GM18526 (cell line): ENCODE results near the gene SEMA4D.
A peak's percentile ranks its signal among the peaks of the same experiment; 100 is the strongest.

Source experiments
- POLR2A ChIP-seq: IDR thresholded peaks from 3 replicates; pipeline ENCODE4 v1.6.1; 2011; ENCODE audit not compliant: insufficient read length; ENCODE audit errors: extremely low read depth

Gene SEMA4D

DNA sequence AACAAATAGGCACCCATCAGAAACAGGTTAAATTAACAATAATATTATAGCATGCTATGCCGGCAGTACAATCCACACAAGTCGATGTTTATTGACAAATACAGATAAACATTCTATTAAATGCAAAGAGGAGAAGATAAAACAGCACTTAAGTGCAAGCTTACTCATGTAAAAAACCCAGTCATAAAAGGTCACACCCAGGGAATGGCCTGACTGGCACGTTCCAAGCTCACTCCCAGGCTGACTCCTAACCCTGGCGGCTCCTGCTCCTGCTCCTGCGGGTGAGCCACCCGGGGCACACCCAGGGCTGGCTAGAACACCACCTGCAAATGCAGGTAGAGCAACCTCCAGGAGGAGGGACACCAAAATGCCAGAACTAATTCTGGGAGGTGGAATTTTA is 66.9 kb downstream of the SEMA4D start:
- no peak for TF ChIP-seq POLR2A

DNA sequence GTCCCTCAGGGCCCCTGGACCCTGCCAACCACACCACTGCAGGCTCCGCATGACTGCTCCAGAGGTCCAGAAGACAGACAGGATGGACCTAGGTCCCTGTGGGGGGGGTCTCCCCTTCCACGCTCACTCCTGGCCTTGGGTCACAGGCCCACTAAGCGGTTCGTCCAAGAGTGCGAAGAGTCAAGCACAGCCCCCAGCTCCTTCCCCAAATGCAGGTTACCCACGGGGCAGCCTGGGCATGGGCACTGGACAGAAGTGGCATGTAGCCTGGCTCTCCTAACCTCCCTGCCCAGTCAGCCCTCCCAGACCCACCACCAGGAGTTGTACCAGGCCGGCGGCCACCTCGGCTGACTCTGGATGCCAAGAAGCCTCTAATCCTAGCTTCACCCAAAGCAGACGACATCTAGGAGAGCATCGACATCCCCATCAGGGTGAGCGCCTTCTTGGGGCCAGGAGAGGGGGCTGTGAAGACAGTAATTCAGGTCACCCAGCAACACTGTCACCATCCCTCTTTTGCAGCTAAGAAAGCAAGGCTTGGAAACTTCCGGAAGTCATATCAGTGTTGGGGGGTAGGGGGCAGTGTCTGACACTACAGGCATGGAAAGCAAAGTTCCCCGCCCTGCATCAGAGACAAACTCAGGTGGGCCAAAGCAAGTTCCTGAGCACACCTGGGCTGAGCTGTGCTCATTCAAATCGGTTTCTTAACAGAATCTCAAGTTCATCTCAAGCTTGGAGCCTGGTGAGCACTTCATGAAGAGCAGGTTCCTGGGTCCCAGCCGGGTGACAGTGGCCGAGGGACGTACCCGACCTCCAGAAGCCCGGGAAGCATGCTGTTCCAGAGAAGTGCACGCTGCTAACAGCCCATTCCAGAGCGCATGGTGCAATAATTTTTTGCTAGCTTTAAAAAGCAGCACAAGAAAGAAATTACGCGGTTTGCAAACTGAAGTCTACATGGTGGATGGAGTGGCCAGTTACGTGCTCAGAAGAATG is 68.7 kb downstream of the SEMA4D start:
- TF ChIP-seq POLR2A: no peak

DNA sequence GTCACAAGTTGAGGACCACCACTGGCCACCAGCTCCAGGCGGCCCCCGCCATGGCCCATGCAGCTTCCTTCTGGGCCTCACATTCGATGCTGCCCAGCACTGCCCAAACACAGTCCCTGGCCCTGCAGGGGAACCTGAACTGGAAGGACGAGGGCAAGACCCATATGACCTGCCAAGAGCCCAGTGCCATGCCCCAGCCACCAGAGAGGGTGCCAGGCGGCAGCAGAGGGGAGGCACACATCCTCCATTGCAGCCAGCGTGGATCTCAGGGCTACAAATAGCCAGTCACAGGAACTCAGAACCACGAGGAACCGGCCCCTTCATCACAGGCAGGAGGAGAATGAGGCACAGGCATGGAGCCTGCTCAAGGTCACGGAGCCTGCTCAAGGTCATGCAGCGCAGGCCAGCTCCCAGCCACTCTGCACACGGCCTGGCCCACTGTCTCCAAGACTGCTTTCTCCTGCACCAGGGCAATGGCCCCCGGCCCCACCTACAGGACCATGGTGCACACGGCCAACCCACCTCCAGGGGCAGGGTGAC is 69.6 kb downstream of the SEMA4D start:
- no peak for TF ChIP-seq POLR2A

DNA sequence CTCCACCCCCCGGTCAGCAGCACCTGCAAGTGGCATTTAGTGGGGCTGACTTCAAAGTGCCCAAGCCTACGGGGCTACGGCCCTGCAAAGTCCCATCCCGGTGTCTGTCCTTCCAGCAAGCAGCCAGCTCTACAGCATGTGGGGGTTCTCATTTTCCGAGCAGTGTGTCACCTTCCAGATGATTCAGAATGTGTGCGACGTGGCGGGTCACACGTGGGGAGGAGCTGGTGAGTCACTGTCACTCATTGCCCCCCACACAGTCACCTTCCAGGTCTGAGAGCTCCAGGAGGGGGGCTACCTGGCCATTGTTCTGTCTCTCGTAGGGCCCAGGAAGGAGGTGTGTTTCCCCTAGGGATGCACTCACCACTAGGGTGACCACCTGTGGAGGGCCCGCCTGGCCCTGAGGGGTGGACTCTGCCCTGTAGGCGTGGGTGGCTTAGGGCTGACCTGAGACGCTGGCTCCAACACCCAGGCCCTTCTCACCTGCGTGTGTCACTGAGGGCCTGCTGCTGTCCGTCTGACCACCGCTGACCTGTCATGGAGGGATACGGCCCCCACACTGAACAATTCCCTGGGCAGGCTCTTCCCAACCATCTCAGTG is 70.2 kb downstream of the SEMA4D start:
- no peak for TF ChIP-seq POLR2A

DNA sequence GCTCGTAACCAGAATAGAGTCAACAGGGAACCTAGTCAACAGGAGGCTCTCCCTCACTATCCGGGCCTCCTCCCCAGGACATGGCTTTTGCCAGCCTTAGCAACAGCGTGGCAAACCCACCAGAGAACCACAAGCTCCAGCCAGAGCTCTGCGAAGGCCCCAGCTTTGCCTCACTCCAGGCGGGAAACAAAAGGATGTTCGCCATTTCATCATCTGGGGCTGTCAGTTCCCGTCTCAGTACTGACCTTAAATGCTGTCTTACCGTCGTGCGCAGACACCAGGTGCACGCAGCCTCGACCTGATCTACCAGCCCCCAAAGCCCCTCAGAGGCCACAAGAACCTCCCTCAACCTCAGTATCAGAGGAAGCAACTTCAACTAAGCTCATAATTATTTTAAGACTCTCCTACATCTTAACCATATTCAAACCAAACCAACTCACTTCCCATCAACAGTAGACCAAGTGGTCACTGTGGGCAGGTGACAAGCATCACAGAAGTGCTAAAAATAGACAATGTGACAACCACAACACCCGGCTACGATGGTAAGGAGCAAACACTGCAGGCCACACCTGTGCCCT is 71.4 kb downstream of the SEMA4D start:
- TF ChIP-seq POLR2A: peak; percentile 44

DNA sequence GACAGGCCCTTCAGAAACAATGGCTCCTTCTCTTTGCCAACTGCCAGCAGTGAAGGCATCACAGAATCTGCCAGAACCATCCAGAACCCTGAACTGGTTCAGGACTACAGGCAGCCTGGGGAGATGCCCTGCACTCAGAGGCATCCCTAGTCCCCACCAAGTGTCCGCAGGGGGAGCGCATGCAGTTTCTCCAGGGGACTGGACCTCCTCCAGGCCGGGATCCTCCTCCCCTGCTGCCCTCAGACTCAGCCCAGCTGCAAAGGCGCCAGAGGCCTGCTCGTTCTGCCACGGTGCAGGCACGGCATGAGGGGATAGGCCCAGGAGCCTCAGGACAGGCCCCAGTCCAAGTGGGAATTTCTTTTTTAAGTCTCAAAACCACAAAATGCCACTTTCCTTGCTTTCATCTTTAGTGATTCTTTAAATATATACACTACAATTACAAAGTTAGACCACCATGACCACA is 72.0 kb downstream of the SEMA4D start:
- TF ChIP-seq POLR2A: no peak

DNA sequence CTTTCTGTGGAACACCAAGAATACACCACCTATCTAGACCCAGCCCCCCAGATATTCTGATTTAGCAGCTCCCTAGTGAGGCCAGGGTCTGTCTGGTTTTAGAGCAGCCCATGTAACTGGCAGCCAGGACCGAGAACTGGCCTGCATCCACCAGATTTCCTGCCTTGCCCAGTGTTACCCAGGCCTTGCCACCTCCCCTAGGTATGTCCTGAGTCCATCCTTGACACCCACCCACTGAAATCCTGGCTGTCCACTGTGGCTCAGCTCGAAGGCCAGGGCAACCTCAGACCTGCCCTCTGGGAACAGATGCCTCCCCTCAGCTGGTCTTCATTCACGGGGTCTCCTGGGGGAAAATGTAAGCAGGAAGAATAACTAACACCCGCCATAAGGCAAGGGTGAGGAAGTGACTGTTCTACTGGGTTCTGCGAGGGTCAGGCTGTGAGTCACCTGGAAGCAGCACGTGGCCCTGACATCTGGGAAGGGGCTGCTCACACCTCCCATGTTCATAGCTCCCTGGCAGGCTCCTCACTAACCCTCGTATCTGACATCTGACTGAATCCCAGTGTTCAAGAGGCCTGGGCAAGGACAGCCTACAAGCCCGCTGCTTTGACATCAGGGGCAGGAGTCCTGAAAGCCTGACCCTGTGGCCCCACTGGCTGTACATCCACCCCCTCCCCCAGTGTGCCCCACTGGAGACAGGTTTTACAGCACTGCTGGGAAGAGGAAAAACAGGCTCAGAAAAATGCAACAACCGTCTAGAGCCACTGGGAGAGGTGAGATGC is 72.7 kb downstream of the SEMA4D start:
- TF ChIP-seq POLR2A: peak; percentile 30

DNA sequence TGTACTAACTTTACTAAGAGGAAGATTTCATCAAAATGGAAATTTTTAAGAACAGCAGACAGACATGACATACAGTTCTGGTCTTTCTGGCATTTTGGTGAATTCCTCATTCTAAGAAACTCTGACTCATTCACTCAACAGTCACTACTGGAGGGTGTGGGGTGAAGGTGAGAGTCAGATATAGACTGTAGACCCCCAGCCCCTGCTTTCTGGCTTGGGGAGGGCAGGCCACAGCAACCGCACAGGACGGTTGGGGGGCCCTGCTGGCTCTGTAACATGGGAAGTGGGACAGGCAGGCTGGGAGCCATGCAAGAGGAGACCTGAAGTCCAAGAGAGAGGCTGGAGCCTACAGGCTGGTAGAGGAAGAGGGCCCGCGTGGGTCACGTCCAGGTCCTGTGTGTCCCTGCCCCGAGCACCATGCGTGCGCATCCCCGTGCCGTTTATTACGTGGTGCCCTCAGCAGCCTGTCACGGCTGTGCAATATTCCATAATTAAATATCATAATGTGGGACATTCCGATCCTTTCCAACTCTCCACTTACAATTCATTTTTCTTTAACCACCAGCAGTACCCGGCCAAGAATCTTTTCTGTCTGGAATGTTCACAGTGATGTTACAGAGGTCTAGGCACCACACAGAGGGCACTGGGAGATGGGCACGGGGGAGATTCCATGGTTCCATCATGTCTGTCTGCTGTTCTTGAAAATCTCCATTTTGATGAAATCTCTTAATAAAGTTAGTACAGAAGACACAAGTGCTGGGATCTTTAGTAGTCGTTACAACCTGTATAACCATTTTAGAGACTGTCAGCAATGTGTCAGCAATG is 75.5 kb downstream of the SEMA4D start:
- no peak for TF ChIP-seq POLR2A

DNA sequence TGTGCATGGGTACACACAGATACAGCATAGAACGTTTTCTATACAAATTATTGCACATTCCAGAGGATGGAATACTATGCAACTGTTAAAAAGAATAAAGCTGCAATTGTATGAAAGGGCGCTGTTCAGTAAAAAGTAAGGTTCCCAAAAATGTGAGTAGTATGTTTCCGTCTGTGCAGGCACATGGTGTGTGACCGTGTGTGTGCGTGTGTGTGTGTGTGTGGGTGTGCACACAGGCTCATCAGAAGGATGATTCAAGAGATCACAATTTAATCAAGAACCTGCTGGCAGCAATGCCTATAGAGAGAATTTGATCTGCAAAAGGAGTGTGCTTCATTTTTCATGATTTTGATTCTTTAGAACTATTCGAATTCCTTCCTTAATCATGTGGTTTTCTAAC is 76.3 kb downstream of the SEMA4D start:
- no peak for TF ChIP-seq POLR2A

DNA sequence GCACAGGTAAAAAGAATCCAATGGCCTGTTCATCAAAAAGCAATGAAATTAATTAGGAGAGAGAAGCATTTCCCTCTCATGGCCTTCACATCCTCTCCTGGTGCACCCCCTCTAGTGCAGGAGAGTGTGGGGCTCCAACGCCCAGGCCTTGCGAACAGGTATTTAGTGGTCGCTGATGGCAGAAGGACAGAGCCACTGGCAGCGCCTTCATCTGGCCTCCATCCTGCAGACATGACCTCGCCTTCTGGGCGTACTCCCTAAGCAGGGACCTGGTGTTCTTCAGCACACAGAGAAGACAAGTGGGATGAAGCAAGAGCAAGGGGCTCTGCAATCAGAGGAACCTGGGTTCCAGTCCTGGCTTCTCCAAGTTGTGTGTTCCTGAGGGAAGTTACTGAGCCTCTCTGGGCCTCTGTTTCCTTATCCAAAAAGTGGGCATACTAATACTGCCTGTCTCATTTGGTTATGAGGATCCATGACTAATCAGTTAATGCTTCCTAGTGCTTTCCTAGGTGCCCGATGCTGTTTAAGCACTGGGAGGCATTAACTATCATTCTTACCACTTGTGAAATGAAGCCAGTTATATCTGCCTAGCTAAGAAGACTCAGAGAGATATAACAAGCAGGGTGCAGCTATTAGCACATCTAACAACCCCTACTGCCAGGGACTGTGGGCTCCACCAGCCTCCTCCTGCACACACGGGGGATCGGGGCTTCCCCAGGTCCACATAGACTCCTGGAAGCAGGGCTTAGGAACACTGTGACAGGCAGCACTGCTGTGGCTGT is 77.3 kb downstream of the SEMA4D start:
- TF ChIP-seq POLR2A: no peak

DNA sequence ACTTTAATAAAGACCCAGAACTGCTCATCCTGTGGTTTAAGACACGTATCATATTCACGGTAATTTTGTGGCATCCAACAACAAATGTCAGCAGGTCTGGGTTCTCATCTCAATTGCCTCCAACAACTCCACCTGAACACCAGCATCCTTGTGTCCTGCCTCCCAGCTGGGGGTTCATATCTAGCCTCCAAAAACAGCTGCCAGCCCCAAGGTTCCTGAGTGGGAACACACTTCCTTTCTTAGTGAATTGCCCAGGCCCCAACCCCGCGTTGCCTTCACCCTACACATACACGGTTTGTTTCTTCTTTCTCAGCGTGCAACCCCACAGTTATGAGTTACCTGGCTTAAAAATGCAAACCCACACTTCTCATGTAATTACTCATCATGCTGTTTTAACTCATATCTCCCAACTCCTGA is 77.9 kb downstream of the SEMA4D start:
- TF ChIP-seq POLR2A: no peak

DNA sequence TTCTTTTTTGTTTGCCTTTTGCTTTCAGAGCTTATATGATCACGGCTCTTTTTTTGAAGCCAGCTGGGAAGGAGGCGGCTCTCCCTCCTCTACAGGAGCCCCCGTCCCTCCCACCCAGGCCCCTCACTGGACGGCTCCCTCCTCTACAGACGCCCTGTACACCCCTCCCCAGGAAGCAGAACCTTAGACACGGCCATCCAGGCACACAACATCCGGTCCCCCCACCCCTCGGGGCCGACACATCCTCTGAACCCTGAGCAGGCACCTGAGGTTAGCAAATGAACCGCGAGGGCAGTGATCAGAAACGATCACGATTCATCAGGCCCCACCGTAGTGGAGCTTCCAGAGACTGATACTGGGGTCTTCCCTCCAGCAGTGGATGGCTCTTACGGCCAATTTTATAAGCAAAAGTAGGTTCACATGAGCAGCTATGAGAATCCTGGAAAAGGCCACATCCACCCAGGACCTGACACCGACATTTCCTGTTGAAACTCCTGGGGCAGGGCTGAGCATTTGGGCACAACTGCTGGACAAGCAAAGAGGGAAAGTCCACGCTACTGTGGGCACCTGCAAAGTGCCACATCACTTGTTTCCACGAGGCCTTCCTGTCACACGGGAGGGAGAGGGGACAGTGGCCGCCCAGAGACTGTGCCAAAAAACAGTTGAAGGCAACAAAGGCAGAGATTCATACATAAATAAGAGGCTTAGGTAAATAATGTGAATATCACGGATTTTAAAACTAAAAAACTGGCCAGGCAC is 78.9 kb downstream of the SEMA4D start:
- TF ChIP-seq POLR2A: no peak

DNA sequence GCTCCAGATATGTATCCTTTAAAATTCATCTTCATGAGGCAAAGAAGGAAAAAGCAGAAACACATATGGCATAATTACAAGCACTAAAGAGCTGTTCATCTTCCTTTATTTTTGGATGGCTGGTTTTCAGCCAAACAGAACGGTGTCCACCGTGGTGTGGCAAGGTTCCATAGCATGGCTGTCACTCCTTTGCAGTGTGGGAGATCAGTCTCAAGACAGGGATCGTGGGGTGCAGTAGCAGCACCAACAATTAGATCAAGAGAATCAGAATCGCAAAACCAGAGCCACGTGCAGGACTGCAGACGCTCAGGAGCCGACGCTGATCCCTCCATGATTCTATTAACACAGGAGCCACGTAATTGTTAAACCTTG is 79.5 kb downstream of the SEMA4D start:
- TF ChIP-seq POLR2A: no peak

DNA sequence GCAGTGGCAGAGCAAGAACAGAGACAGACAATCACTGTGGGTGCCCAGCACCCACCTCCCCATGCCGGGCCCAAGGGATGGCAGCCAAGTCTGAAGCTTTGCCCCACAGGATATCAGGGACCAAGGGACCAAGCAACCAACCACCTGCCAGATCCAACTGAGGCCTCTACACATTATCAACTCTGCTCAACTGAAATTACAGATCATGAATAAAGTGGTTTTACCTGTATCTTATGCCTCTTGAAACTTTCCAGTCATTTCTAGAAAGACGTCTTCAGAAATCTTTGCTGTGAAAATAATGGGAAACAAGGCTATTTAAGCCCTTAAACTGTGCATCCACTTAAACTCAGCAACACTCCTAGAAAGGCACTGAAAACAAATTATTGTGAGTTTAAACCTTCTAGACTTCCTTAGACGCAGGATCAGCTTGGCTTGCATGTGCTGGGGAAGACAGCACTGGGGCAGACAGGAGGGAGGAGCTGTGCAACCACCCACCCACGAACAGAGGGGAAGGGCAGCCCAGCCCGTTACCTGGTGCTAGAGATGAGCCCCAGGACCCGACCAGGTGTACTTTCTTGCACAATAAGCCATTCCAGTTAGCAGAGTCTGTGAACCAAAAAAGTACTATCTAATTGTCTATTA is 80.0 kb downstream of the SEMA4D start:
- no peak for TF ChIP-seq POLR2A
